ENCODE results near the gene PTGER1.

PTGER1 gene

DNA sequence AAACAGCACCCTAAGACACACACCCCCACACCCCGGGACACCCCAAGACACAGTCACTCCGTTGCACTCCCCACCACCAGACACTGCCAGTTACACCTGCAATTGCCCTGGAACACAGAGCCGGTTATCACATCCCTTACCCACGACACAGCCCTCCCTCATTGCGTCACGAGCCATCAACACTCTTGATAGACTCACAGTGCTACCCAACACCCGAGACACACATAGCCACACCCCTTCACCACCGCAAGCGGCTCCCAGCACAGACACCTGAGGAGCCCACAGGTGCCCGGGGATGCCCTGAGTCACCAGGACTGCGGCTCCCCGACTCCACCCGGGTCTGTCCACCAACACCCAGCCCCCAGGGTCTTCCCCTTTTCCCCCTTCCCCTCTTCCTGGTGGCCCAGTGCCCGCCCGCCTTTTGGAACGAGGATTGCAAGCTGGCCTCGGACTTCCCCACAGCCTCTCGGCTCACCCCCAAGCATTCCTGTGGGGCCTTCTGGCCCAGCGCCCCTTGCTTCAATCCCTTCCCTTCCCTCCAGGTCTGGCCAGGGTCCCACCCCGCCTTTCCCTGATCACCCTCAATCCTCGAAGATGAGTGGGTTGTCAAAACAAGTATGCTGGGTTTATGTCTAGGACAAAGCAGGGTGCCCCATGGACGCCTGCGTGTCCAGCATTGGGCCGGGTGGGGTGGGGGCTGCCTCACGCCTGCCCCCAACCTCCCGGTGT is 1.7 kb upstream of the PTGER1 start:
- peaks cover 7% of the 10 kb centered on the region for H3K36me3 ChIP-seq (ENCODE audit: control insufficient read depth, insufficient read depth, low read length)
- no peaks in the 10 kb centered on the region for H3K4me1 ChIP-seq (ENCODE audit: control insufficient read depth, insufficient read depth, low read length)
- peaks cover 12% of the 10 kb centered on the region for H3K27me3 ChIP-seq (ENCODE audit: control insufficient read depth, insufficient read depth, low read length)
- H3K4me3 ChIP-seq (ENCODE audit: low read length): no peak overlapping the region
- no peak overlapping the region for H3K9ac ChIP-seq (ENCODE audit: low read length)
- no peak overlapping the region for H3K27ac ChIP-seq (ENCODE audit: low read depth, low read length)

DNA sequence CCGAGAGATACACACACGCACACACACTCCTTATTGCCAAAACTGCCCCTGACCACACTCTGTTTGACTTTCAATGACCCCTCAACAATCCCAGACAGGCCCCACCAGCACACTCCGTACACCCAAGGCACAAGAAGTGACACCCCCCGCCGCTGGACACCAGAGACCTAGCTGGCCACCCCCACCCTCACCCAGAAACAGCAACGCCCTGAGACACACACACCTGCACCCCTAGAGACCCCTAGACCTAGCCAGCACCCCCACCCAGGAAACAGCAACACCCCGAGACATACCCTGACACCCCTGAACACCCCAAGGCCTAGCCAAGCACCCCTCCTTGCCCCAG is 1.1 kb upstream of the PTGER1 start:
- Histone ChIP-seq H3K9ac (ENCODE audit: low read length) (no peak overlapping the region), H3K27me3 (ENCODE audit: control insufficient read depth, insufficient read depth, low read length) (peaks cover 12% of the 10 kb centered on the region), H3K4me1 (ENCODE audit: control insufficient read depth, insufficient read depth, low read length) (no peaks in the 10 kb centered on the region), H3K4me3 (ENCODE audit: low read length) (no peak overlapping the region), H3K36me3 (ENCODE audit: control insufficient read depth, insufficient read depth, low read length) (peaks cover 6% of the 10 kb centered on the region), H3K27ac (ENCODE audit: low read depth, low read length) (no peak overlapping the region)

DNA sequence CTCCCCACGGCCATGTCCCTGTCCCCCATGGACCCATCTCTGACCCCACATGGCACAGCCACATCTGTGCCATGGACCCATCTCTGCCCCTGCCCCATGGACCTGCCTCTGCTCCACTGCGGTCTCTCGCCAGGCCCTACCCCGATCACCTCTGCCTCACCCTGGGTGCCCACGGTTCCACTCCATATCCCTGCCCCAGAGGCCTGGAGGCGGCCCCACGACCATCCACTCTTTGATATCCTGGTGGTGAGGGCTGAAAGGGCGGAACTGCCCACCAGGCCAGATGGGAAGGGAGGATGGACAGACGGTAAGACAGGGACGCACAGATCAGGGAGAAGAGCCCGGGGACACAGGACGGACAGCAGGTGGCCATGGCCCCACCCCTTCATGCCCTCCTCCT is 327 bp downstream of the PTGER1 start:
- Histone ChIP-seq H3K4me3 (ENCODE audit: low read length) (no peak overlapping the region), H3K9ac (ENCODE audit: low read length) (no peak overlapping the region), H3K36me3 (ENCODE audit: control insufficient read depth, insufficient read depth, low read length) (no peaks in the 10 kb centered on the region), H3K27me3 (ENCODE audit: control insufficient read depth, insufficient read depth, low read length) (peaks cover 12% of the 10 kb centered on the region), H3K4me1 (ENCODE audit: control insufficient read depth, insufficient read depth, low read length) (no peaks in the 10 kb centered on the region), H3K27ac (ENCODE audit: low read depth, low read length) (no peak overlapping the region)

DNA sequence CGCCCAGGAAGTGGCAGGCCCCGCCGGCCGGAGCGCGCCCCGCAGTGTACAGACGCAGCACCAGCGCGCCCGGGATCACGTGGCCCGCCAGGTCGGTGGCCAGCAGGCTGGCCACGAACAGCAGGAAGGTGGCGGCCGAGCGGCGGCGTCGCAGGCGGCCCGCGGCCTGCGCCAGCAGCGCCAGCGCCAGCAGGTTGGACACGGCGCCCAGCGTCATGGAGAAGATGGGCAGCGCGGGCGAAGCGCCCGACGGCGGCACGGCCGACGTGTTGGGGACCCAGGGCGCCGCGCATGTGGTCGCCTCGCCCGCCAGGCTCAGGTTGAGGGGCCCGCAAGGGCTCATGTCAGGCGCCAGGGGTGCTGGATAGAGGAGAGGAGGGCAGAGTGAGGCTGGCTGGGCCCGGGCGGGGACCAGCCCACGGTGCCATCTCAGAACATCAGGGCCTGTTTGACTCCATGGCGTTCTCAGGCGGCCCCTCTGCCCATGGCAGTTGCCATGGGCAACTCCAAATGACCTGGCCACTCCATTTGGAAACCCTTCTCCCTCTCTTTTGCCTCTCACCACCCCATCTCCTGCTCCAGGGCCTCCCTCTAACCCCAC is 1.1 kb downstream of the PTGER1 start:
- H3K27ac ChIP-seq (ENCODE audit: low read depth, low read length): no peak overlapping the region
- H3K27me3 ChIP-seq (ENCODE audit: control insufficient read depth, insufficient read depth, low read length): peaks cover 12% of the 10 kb centered on the region
- H3K36me3 ChIP-seq (ENCODE audit: control insufficient read depth, insufficient read depth, low read length): peaks cover 2% of the 10 kb centered on the region
- no peak overlapping the region for H3K4me3 ChIP-seq (ENCODE audit: low read length)
- H3K9ac ChIP-seq (ENCODE audit: low read length): no peak overlapping the region
- H3K4me1 ChIP-seq (ENCODE audit: control insufficient read depth, insufficient read depth, low read length): no peaks in the 10 kb centered on the region

DNA sequence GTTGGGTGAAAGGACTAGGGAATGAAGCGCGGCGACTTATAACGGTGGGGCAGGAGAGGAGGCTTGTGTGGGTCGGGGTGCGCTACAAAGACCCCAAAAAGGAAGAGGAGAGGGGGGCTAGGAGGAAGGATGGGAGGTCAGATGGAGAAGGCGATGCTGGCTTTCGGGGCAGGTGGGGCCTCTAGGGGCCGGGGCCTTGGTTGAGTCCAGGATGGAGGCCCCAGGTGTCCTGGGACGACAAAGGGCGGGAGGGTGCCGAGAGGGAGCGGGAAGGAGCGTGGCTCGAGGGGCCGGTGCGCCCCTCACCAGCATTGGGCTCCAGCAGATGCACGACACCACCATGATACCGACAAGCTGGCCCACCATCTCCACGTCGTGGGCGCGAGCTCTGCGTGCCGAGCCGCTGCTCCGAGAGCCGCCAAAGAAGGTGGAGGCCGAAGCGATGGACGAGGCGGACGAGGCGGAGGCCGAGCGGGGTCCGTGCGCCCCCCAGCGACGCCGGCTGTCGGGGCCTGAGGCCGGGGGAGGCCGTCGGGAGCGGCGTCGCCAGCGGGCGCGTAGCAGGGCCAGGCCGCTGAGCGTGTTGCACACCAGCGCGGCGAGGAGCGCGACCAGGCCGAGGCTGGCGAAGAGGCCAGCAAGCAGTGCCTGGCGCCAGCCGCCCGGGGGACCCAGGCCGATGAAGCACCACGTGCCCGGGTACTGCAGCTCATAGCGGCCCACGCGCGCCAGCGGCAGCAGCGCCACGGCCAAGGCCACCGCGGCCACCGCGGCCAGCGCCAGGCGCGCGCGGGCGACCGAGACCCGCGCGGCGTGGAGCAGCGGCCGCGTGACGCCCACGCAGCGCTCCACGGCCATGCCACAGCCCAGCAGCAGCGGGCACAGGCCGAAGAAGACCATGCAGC is 1.8 kb downstream of the PTGER1 start:
- H3K36me3 ChIP-seq (ENCODE audit: control insufficient read depth, insufficient read depth, low read length): peaks cover 4% of the 10 kb centered on the region
- H3K9ac ChIP-seq (ENCODE audit: low read length): no peak overlapping the region
- no peak overlapping the region for H3K27ac ChIP-seq (ENCODE audit: low read depth, low read length)
- H3K4me3 ChIP-seq (ENCODE audit: low read length): no peak overlapping the region
- peaks cover 12% of the 10 kb centered on the region for H3K27me3 ChIP-seq (ENCODE audit: control insufficient read depth, insufficient read depth, low read length)
- no peaks in the 10 kb centered on the region for H3K4me1 ChIP-seq (ENCODE audit: control insufficient read depth, insufficient read depth, low read length)

DNA sequence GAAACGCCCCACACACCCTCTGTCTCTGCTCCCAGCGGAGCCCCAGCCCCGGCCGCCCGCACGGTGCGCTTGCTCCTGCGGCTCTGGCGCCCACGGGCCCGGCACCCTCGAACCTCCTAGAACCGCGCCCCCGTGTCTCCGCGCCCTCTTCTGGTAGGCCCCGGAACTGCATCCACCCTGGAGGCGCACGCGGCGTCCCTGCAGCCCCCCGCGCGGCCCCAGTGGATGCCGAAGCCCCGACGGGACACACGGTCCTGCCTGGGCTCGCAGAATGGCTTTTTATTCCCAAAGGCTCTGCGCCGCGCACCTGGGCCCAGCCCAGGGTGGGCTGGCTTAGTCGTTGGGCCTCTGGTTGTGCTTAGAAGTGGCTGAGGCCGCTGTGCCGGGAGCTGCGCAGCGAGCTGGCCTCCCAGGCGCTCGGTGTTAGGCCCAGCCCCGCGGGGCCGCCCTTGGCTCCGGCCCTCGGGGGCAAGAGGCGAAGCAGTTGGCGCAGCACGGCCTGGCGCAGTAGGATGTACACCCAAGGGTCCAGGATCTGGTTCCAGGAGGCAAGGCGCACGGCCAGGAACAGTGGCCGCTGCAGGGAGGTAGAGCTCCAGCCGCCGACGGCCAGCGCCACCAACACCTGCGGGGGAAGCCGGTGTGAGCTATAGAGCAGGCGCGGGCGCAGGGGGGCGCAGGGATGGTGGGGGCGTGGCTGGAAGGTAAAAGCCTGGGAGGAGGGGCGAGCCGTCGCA is 2.8 kb downstream of the PTGER1 start:
- peaks cover 12% of the 10 kb centered on the region for H3K27me3 ChIP-seq (ENCODE audit: control insufficient read depth, insufficient read depth, low read length)
- no peak overlapping the region for H3K27ac ChIP-seq (ENCODE audit: low read depth, low read length)
- H3K4me3 ChIP-seq (ENCODE audit: low read length): peak overlapping the region; percentile 50
- no peaks in the 10 kb centered on the region for H3K4me1 ChIP-seq (ENCODE audit: control insufficient read depth, insufficient read depth, low read length)
- peaks cover 10% of the 10 kb centered on the region for H3K36me3 ChIP-seq (ENCODE audit: control insufficient read depth, insufficient read depth, low read length)
- no peak overlapping the region for H3K9ac ChIP-seq (ENCODE audit: low read length)

DNA sequence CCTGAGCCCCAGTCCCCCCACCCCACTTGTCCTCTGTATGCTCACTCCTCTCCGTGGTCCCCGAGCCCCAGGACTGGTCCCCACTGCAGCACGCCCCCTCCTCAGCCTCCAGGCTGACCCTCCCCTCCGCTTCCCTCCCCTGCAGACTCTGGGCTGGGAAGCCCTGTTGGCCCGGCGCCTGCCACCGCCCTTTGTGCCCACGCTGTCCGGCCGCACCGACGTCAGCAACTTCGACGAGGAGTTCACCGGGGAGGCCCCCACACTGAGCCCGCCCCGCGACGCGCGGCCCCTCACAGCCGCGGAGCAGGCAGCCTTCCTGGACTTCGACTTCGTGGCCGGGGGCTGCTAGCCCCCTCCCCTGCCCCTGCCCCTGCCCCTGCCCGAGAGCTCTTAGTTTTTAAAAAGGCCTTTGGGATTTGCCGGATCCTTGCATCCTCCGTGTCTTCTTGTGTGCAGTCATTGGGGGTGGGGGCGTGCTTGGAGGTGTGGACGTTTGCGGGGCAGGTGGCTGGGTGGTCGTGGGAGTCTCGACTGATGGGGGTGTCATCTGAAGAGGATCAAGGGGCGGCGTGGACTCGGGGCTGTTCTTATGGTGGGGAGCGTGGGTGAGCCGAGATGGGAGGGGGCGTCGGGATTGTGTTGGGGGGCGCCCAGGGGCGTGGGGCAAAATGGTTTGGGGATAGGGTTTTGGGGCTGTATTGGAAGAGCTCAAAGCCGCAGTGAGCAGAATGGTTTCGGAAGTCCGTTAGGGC is 3.5 kb downstream of the PTGER1 start:
- Histone ChIP-seq H3K36me3 (ENCODE audit: control insufficient read depth, insufficient read depth, low read length) (peaks cover 10% of the 10 kb centered on the region), H3K9ac (ENCODE audit: low read length) (no peak overlapping the region), H3K4me3 (ENCODE audit: low read length) (no peak overlapping the region)

DNA sequence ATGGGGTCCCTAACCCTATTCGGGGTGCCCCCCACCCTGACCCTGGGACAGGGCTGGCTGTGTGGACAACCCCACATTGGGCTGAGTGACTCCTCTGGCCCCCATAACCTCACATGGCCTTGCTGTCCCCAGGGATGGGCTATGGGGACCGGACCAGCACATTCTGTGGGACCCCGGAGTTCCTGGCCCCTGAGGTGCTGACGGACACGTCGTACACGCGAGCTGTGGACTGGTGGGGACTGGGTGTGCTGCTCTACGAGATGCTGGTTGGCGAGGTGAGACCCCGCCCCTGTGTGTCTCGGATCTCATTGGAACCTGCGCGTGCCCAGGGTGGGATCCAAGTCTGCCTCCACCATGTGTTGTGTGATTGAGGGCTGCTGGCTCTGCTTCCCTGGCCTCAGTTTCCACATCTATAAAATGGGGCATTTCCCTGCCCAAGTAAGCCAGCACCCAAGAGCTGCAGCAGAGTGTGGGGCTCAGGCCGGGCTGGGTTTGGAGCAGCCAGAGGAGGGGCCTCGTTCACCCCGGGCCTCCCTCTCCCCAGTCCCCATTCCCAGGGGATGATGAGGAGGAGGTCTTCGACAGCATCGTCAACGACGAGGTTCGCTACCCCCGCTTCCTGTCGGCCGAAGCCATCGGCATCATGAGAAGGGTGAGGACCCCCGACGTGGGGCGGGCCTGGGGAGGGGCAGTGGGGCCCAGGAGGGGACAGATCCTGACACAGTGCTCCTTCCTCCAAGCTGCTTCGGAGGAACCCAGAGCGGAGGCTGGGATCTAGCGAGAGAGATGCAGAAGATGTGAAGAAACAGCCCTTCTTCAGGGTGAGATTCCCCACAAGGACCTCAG is 4.9 kb downstream of the PTGER1 start:
- Histone ChIP-seq H3K36me3 (ENCODE audit: control insufficient read depth, insufficient read depth, low read length) (peaks cover 10% of the 10 kb centered on the region), H3K27me3 (ENCODE audit: control insufficient read depth, insufficient read depth, low read length) (peaks cover 12% of the 10 kb centered on the region), H3K4me1 (ENCODE audit: control insufficient read depth, insufficient read depth, low read length) (no peaks in the 10 kb centered on the region), H3K9ac (ENCODE audit: low read length) (no peak overlapping the region), H3K4me3 (ENCODE audit: low read length) (no peak overlapping the region), H3K27ac (ENCODE audit: low read depth, low read length) (no peak overlapping the region)

More for the DNA sequence above, 3.5 kb downstream of the PTGER1 start:
- Histone ChIP-seq H3K4me1 (ENCODE audit: control insufficient read depth, insufficient read depth, low read length) (no peaks in the 10 kb centered on the region), H3K27ac (ENCODE audit: low read depth, low read length) (no peak overlapping the region), H3K27me3 (ENCODE audit: control insufficient read depth, insufficient read depth, low read length) (peaks cover 12% of the 10 kb centered on the region)

DNA sequence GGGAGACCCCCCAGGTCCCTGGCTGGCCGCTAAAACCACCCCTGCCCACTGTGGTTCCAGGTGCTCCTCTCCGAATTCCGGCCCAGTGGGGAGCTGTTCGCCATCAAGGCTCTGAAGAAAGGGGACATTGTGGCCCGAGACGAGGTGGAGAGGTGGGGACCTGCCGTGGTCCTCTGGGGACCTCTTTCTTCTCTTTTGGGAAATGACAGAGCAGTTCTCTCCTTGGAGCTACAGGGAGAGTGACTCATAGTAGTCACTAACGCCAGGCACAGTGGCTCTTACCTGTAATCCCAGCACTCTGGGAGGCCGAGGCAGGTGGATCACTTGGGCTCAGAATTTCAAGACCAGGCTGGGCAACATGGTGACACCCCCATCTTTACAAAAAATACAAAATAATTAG is 7.3 kb downstream of the PTGER1 start:
- Histone ChIP-seq H3K27me3 (ENCODE audit: control insufficient read depth, insufficient read depth, low read length) (peaks cover 4% of the 10 kb centered on the region), H3K4me3 (ENCODE audit: low read length) (no peak overlapping the region), H3K9ac (ENCODE audit: low read length) (no peak overlapping the region), H3K36me3 (ENCODE audit: control insufficient read depth, insufficient read depth, low read length) (peaks cover 21% of the 10 kb centered on the region), H3K27ac (ENCODE audit: low read depth, low read length) (no peak overlapping the region), H3K4me1 (ENCODE audit: control insufficient read depth, insufficient read depth, low read length) (no peaks in the 10 kb centered on the region)

DNA sequence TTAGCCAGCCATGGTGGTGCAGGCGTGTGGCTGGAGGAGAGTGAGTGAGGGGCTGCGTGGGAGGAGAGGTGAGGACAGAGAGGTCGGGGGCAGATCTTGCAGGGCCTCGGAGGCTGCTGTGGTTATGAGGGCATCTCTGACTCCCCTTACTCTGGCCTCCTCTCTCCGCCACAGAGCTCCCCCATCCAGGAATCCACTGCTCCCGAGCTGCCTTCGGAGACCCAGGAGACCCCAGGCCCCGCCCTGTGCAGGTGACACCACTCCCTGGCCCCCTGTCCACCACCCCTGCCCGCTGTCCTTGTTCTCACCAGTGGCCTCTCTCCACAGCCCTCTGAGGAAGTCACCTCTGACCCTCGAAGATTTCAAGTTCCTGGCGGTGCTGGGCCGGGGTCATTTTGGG is 7.8 kb downstream of the PTGER1 start:
- no peak overlapping the region for H3K27ac ChIP-seq (ENCODE audit: low read depth, low read length)
- no peaks in the 10 kb centered on the region for H3K4me1 ChIP-seq (ENCODE audit: control insufficient read depth, insufficient read depth, low read length)
- peaks cover 21% of the 10 kb centered on the region for H3K36me3 ChIP-seq (ENCODE audit: control insufficient read depth, insufficient read depth, low read length)
- H3K27me3 ChIP-seq (ENCODE audit: control insufficient read depth, insufficient read depth, low read length): peaks cover under 1% of the 10 kb centered on the region
- H3K4me3 ChIP-seq (ENCODE audit: low read length): no peak overlapping the region
- no peak overlapping the region for H3K9ac ChIP-seq (ENCODE audit: low read length)

DNA sequence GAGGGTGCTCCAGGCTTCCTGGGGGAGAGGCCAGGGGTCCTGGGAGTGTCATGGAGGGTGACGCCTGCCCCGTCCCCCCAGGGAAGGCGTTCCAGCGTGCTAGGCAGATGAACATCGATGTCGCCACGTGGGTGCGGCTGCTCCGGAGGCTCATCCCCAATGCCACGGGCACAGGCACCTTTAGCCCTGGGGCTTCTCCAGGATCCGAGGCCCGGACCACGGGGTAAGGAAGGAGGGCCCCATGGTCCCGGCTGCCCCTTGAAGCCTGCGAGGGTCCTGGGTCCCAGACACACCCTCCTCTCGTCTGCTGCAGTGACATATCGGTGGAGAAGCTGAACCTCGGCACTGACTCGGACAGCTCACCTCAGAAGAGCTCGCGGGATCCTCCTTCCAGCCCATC is 11.4 kb downstream of the PTGER1 start:
- H3K4me3 ChIP-seq (ENCODE audit: low read length): no peak overlapping the region

More for the DNA sequence above, 11.4 kb downstream of the PTGER1 start:
- Histone ChIP-seq H3K9ac (ENCODE audit: low read length) (no peak overlapping the region), H3K27ac (ENCODE audit: low read depth, low read length) (no peak overlapping the region), H3K4me1 (ENCODE audit: control insufficient read depth, insufficient read depth, low read length) (no peaks in the 10 kb centered on the region), H3K36me3 (ENCODE audit: control insufficient read depth, insufficient read depth, low read length) (peaks cover 19% of the 10 kb centered on the region), H3K27me3 (ENCODE audit: control insufficient read depth, insufficient read depth, low read length) (no peaks in the 10 kb centered on the region)

Data from rectal smooth muscle tissue (tissue), 1 donor.